Astrocyte of the spinal cord (primary cell): Measurements from ENCODE around the gene DIPK1A.

Source experiments
- DNase-seq: peaks from one replicate; pipeline ENCODE4 v3.0.0; 2011; ENCODE audit warnings: low read depth, low spot score
- H3K4me3 ChIP-seq: 2 replicates; pipeline ENCODE4 v1.5.1; 2011; ENCODE audit warnings: low read depth, mild to moderate bottlenecking, low read length, moderate library complexity
- in situ Hi-C: cut with HindIII; loops from 2 replicates; pipeline ENCODE4 v1.10.0; 2017; ENCODE audit warnings: low sequenced_read_pairs
- TF ChIP-seq, protein P1 (sequence below): IDR thresholded peaks from 2 replicates; pipeline ENCODE4 v1.5.1; 2012; ENCODE audit warnings: low read depth, mild to moderate bottlenecking, low read length, inconsistent platforms

The DIPK1A gene

DNA sequence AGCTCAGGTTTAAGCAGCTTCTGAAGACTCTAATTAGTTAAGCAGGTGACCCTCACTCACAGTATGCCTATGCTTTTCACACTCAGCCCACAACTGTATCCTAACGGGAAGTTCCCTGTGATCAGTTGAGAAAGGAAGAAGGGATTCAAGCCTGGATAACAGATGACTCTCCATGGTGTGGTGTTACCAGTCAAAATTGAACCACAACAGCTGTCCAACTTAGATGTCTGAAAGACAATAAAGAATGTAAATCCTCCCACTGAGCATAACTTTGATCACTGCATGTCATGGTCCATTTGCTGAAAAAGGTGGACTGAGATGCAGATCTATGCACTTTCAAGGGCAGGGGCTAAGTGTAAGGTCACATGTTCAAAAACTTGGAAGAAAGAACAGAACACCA, 32.3 kb upstream of the DIPK1A start:
- DNase-seq: no peak
- H3K4me3 ChIP-seq: no peak overlapping the region
- TF ChIP-seq, protein P1, sequence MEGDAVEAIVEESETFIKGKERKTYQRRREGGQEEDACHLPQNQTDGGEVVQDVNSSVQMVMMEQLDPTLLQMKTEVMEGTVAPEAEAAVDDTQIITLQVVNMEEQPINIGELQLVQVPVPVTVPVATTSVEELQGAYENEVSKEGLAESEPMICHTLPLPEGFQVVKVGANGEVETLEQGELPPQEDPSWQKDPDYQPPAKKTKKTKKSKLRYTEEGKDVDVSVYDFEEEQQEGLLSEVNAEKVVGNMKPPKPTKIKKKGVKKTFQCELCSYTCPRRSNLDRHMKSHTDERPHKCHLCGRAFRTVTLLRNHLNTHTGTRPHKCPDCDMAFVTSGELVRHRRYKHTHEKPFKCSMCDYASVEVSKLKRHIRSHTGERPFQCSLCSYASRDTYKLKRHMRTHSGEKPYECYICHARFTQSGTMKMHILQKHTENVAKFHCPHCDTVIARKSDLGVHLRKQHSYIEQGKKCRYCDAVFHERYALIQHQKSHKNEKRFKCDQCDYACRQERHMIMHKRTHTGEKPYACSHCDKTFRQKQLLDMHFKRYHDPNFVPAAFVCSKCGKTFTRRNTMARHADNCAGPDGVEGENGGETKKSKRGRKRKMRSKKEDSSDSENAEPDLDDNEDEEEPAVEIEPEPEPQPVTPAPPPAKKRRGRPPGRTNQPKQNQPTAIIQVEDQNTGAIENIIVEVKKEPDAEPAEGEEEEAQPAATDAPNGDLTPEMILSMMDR: no peak
- in situ Hi-C loops: no loop called here

DNA sequence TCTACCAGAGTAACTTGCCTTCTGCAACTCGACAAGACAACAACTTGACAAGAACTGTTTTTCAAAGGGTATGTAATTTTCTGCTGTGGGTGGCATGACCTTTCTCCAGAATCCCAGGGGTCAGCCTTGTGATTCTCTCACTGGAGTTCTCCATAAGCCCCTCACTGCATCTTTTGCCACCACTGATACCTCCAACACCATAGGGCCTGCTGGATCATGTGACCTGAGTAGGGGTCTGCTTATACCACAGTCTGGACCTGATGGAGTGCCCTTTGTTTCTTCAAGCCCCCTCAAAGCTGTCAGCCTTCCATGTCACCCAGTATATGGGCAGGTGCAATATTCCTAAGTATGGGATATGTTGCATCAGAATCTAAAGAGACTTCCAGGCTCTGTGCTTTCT, 31.6 kb upstream of the DIPK1A start:
- H3K4me3 ChIP-seq: no peak overlapping the region
- in situ Hi-C loops: no loop called here
- no peak for DNase-seq
- TF ChIP-seq, protein P1: no peak

DNA sequence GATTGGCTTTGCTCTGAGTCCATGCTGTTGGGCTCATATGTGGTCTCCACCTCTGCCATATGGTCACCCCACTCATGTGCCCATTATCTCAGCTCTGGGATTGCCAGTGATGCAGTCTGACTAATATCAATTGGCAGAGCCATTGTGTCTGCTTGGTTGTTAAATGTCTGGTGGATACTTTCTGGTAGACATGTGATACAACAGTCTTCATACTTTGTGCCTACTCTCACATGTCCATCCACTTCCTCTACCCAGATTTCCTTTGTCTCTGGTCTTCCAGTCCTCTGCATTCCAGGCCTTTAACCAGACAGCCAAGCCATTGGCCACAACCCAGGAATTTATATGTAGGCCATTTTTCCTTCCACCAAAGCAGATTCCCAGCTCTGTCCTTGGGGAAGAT, 30.8 kb upstream of the DIPK1A start:
- in situ Hi-C loops: no loop called here
- TF ChIP-seq, protein P1: no peak
- no peak overlapping the region for H3K4me3 ChIP-seq
- no peak for DNase-seq

DNA sequence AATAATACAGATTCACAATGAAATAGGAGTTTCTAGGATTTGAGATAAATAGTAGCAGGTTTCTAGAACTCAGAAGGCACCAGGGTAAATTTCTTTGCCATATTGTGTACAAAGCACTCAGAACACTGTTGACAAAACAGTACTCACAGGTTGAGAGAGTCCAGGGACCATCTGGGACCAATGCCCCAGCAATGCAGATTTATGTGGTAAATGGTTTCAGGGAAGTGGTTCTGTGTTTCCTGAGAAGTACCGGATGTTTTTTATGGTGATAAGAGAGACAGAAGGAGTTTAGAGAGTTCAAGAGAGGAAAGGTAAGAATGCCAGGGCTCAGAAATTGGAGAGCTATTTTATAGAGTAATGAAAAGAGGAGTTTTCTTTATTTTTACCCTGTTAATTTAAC, 29.6 kb upstream of the DIPK1A start:
- in situ Hi-C loops: no loop called here
- no peak for DNase-seq
- no peak overlapping the region for H3K4me3 ChIP-seq
- TF ChIP-seq, protein P1: no peak

DNA sequence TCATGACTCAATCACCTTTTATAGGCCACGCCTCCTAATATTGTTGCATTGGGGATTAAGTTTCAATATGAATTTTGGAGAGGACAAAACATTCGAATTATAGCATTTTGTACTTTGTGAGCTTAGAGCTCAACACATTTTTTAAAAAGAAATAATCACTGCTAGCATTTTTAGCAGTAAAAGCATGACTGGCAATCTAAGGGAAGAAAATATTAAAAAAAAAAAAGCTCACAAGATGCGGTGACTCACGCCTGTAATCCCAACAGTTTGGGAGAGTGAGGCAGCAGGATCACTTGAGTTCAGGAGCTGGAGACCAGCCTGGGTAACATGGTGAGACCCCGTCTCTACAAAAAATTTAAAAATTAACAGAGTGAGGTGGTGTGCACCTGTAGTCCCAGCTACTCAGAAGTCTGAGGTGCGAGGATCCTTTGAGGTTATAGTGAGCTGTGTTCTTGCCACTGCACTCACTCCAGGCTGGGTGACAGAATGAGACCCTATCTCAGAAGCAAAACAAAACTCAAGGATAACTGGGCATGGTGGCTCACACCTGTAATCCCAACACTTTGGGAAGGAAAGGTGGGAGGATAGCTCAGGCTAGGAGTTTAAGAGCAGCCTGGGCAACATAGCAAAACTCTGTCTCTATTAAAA, 28.8 kb upstream of the DIPK1A start:
- H3K4me3 ChIP-seq: no peak overlapping the region
- no peak for DNase-seq
- in situ Hi-C loops: no loop called here
- TF ChIP-seq, protein P1: no peak

DNA sequence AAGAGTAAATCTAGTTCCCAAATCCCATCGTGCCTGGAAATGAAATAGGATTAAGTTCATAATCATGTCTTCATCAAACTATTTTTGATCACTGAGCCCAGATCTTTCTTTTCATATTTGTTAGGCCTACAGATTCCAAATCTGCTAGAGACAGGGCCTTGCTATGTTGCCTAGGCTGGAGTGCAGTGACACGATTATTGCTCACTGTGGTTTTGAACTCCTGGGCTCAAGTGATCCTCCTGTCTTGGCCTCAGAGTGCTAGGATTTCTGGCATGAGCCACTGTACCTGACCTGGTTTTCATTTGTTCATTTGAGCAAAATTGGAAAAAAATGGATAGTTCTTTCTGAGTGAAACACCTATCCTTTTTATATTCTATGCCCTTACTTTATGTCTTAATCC, 28.0 kb upstream of the DIPK1A start:
- in situ Hi-C loops: no loop called here
- H3K4me3 ChIP-seq: no peak overlapping the region
- TF ChIP-seq, protein P1: no peak
- DNase-seq: no peak

DNA sequence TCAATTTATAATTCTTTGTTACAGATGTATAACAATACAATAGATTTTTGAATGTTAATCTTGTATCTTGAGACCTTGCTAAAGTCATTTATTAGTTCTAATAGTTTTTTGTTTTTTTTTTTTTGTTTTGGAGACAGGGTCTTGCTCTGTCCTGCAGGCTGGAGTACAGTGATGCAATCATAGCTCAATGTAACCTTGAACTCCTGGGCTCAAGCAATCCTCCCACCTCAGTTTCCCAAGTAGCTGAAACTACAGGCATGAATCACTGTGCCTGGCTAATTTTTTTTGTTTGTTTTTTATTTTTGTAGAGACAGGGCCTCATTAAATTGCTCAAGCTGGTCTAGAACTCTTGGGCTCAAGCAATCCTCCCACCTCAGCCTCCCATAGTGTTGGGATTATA, 26.2 kb upstream of the DIPK1A start:
- in situ Hi-C loops: no loop called here
- H3K4me3 ChIP-seq: no peak overlapping the region
- TF ChIP-seq, protein P1: no peak
- DNase-seq: no peak
